ENCODE results near the gene TBC1D24.

The TBC1D24 gene

DNA sequence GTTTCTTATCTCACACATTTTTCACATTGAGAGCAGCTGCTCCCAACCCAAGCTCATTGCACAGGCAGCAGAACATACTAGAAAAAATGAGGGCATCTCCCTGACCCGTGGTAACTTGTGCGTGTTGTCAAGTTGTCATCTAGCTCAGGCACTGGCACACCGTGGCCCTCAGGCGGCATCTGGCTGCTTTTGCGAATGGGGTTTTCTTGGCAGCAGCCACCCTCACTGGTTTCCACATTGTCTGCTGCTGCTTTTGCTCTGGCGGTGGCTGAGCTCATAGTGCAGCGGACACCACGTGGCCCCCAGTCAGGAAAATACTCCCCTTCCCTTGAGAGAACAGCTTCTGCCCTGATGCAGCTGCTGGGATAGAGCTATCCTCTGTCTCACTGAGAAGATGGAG, 24.4 kb upstream of the TBC1D24 start:
- no peak for DNase-seq (ENCODE audit: low spot score)

DNA sequence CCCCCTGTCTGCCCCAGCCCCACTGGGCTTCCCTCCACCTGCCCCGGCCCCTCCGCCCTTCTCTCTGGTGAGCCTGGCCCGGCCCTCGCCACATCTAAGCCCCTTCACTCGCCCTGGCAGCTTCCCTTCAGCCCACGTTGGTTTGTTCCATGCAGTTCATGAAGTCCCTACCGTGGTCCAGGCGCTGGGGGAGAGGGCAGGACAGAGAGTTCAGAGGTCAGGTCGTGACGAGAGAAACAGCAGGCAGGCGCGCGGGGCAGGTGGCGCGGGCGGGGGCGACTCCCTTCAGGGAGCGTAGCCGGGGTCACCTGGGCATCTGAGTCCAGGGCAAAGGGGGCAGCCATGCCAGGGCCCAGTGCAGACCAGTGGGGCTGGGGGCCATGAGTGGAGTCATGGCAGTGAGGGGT, 23.9 kb upstream of the TBC1D24 start:
- no peak for DNase-seq (ENCODE audit: low spot score)

DNA sequence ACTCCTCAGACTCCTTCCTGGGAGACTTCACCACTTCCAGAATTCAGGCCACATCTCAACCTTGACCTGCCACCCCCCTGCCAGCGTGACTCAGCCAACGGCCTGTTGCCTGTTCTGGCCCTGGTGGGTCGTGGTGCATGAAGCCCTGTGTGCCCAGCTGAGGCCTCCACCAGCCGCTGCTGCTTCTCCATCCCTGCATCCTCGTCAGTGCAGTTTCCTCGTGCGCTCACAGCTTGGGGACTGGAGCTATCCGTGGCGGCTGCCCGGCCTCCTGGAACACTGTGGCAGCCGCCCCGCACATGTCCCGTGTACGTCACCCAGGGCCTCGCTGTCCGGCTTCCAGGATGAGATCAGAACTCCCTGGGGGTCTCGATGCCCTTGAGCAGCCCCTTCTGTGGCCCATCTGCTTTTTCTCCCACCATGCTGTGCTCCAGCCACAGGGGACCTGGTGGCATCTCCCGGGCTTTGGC, 23.0 kb upstream of the TBC1D24 start:
- no peak for DNase-seq (ENCODE audit: low spot score)

DNA sequence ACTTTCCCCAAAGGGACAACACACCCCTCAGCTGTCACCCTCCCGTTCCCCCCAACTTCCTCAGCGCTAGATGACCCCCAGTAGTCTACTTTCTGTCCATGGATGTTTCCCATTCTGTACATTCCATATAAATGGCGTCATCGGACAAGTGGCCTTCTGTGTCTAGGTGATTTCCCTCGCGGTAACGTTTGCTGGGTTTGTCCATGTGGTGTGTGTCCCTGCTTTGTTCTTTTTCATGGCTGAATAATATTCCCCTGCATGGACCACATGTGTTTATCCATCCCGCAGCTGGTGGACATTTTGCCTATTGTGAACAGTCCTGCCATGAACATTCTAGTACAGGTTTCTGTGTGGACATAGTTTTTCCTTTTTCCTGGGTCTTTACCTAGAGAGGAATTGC, 22.3 kb upstream of the TBC1D24 start:
- DNase-seq (ENCODE audit: low spot score) = no peak

DNA sequence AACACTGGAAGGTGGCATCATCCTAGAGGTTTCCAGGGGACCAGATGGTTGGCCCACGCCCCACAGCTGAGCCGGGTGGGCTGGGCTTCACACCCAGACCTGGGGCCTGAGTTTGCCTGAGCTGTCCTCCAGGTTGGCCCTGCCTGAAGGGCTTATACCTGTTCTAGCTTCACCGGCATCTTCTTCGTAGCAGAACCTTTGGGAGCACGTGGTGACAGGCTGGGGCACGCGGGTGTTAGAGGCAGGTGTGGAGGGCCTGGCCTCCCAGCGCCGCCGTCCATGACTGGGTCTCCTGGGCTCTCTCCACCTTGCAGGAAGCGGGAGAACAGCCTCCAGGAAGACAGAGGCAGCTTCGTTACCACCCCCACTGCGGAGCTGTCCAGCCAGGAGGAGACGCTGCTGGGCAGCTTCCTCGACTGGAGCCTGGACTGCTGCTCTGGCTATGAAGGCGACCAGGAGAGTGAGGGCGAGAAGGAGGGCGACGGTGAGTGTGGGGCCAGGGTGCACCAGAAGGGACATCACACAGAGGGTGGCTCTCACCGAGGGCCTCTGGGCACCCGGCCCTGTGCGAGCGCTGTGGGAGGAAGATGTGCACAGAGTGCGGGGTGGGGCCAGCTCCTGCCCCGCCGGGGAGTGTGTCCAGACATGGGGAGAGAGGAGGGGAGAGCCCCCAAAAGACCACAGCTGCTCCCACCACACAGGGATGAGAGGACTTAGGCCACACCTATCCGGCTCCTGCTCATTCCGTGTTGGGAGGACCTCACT, 19.7 kb upstream of the TBC1D24 start:
- no peak for DNase-seq (ENCODE audit: low spot score)

DNA sequence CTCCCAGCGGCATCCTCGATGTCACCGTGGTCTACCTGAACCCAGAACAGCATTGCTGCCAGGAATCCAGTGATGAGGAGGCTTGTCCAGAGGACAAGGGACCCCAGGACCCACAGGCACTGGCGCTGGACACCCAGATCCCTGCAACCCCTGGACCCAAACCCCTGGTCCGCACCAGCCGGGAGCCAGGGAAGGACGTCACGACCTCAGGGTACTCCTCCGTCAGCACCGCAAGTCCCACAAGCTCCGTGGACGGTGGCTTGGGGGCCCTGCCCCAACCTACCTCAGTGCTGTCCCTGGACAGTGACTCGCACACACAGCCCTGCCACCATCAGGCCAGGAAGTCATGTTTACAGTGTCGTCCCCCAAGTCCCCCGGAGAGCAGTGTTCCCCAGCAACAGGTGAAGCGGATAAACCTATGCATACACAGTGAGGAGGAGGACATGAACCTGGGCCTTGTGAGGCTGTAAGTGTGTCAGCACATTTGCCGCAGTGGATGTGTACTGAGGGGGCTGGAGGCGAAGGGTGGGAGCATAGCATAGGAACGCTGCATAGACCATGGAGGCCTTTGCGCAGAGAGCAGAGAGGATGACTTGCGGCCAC, 18.3 kb upstream of the TBC1D24 start:
- no peak for DNase-seq (ENCODE audit: low spot score)

DNA sequence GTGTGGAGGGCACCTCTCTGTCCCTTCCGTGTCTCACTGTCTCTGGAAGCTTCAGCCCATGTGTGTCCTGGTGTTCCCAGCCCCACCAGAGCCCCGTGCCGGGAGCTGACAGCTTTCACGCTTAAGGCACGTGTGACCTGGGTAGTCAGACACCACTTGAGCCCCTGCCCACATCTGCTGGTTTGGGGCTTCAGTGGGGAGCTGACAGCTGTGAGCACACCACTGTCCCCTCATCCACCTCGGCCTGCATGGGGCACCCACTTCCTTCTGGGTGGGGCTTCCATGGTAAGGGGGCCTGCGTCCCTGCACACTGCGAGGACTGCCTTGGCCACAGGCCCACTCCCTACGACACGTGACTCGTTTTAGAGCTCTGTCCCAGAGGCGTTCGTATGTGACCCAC, 17.7 kb upstream of the TBC1D24 start:
- no peak for DNase-seq (ENCODE audit: low spot score)

DNA sequence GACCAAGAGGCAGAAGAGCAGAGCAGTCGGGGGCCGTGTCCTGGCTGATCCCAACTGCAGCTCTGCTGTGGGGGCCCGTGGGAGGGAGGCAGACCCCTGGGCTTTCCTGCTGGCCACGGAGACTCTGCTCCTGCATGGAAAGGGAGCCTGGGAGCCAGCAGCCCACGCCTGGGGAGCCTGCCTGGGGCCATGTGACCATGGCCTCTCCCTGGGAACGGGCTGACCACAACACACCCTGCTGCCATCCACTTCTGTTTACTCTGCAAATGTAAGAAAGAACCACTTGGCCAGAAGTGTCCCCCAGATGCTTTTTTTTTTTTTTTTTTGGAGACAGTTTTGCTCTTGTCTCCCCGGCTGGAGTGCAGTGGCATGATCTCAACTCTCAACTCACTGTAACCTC, 17.0 kb upstream of the TBC1D24 start:
- no peak for DNase-seq (ENCODE audit: low spot score)

DNA sequence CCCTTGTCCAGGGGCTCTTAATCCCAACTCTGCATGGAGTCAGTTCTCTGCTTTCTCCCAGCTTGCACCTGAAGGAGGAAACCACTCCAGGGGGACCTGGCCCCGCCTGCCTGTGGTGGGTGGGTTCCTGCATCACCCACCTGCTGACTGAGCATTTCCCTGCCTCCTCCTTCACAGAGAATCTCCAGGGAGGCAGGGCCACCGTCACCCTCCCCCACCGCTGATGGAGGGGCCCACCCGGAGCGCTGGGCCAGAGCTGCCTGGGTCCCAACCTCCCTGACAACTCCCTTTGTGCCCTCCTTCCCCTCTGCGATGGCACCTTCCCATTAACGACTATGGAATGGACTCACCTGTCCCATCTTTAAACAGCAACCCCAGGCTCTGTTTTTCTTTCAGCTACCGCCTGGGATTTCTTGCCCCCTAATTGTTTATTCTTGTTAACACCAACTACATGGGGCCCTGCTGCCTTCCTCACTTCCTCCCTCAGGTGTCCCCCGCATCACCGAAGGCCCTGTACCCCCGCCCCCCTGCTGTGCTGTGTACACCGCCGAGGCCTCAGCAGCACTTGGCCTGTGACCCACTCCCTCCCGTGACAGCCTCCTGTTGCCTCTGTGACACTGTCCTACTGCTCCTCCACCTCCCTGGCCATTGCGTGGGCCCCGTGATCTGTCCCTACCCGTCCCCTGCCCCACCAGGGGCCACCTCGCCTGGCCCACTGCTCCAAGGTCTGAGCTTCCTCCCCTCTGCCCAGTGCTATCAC, 15.9 kb upstream of the TBC1D24 start:
- DNase-seq (ENCODE audit: low spot score) = no peak

DNA sequence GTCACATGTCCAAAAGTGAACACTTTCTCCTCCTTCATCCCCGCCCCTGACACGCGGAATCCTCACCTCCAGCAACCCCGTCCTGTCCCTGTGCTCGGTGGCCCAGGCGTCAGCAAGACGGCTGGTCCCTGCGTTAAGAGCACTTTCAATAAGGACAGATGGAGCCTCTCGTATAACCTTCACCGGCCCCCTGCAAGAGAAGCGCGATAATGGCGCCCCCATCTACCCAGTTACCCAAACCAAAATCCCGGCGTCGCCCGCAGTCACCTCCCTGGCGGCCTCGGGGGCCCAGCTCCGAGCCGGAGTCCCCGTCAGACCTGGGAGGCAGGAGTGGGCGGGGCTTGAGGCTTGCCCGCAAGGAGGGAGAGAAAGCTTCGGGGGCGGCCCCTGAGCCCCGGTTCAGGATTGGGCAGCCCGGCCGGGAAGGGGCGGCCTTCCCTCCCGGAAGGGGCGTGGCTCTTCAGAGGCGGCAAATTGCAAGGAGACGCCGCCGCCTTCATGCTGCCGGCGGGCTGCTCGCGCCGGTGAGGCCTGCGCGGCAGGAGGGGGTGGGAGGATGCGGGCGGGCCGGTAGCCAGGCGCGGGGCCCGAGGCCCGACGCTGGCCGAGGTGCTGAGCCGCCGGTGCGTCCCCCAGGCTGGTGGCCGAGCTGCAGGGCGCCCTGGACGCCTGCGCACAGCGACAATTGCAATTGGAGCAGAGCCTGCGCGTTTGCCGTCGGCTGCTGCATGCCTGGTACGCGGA, 15.1 kb upstream of the TBC1D24 start, which contains the start of gene TEDC2:
Gene TEDC2 (plus strand): TSS at position 463 of the 744 bp plus-strand sequence. CDS start 36 bp downstream, at position 499.
- peak; percentile 98 for DNase-seq (ENCODE audit: low spot score)

DNA sequence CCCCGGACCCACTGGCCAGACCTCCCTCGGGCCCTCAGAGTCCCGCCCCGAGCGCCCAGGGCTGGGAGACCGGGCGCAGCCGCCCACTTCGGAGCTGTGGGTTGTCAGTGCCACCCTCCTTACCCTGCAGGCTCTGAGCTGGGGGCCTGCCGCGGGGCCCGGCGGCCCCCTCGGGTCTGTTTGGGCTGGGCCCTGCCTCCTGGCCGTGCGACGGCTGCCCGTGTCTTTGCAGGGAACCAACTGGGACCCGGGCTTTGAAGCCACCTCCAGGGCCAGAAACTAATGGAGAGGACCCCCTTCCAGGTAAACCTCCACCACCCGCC, 14.6 kb upstream of the TBC1D24 start:
- no peak for DNase-seq (ENCODE audit: low spot score)

DNA sequence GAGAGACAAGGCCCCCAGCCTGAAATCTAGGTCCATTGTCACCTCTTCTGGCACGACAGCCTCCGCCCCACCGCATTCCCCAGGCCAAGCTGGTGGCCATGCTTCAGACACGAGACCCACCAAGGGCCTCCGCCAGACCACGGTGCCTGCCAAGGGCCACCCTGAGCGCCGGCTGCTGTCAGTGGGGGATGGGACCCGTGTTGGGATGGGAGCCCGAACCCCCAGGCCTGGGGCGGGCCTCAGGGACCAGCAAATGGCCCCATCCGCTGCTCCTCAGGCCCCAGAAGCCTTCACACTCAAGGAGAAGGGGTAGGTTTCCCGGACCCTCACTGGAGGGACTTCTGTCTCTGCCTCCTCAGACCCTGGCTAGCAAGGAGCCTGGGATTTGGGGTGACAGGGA, 14.0 kb upstream of the TBC1D24 start:
- DNase-seq (ENCODE audit: low spot score) = no peak

DNA sequence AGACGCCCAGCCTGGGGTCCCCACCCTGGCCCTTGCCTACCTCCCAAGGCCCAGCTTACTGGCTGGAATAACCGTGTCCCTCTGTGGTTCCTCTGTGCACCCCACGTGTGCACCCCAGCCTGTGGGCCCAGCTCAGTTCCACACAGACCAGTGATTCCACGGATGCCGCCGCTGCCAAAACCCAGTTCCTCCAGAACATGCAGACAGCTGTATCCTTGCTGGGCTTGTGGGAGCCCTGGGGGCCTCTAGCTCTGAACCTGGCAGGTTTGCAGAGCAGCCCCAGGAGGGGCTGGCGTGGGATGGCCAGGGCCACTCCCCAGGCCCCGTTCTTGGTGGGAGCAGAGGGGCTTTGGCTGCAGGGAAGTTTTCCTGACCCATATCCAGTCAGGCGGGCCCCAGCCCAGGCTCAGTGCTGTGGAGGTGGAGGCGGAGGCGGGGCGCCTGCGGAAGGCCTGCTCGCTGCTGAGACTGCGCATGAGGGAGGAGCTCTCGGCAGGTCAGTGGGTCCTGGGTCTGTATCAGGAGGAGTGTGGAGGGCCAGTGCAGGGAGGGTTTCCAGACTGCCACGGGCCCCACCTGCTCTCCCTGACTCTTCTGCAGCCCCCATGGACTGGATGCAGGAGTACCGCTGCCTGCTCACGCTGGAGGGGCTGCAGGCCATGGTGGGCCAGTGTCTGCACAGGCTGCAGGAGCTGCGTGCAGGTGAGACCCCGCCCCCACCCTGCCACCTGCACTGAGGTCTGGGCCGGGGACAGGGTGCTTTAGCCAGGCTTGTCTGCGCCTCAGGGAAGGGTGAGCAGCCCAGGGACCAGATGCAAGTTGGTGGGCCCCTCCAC, 12.7 kb upstream of the TBC1D24 start:
- no peak for DNase-seq (ENCODE audit: low spot score)

DNA sequence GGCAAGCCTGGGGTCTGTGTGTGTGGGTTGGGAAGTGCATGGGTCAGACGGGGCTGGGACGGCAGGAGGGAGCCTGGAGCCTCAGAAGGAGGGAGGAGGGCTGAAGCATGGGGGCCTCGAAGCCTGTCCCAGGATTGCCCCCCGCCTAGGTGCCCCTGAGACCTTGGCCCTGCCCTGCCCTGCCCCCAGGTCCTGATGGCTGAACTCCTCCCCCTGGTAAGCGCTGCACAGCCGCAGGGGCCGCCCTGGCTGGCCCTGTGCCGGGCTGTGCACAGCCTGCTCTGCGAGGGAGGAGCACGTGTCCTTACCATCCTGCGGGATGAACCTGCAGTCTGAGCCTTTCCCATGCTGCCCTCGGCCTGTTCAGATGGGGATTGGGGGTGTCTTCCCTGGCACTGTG, 10.6 kb upstream of the TBC1D24 start:
- DNase-seq (ENCODE audit: low spot score) = no peak

DNA sequence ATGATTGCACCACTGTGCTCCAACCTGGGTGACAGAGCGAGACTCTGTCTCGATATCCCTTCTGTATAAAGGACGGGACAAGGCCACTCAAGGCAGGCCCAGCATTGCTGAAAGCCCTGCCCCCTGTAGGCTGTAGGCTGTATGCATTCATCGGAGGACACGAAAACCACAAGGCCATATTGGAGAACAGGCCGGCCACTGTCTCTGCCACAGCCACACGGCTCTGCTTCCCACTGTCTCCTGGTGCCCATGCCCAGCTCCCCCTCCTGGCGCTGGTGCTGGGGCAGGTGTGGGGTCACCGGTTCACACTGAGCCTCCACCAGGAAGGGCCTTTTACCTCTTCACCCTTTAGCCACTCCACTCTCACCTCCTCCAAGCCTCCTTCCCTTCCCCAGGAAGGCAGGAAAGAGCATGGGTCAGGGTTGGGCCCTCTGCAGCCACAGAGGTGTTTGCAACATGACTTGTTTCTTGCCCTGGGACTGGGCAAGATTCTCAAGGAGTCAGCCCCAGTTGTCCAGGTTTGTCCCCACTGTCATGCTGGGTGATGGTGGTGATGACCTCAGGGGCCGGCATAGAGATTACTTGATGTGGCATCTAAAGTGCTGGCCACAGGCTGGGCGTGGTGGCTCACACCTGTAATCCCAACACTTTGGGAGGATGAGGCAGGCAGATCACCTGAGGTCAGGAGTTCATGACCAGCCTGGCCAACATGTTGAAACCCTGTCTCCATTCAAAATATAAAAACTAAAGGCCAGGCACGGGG, 9.1 kb upstream of the TBC1D24 start:
- DNase-seq (ENCODE audit: low spot score) = no peak

DNA sequence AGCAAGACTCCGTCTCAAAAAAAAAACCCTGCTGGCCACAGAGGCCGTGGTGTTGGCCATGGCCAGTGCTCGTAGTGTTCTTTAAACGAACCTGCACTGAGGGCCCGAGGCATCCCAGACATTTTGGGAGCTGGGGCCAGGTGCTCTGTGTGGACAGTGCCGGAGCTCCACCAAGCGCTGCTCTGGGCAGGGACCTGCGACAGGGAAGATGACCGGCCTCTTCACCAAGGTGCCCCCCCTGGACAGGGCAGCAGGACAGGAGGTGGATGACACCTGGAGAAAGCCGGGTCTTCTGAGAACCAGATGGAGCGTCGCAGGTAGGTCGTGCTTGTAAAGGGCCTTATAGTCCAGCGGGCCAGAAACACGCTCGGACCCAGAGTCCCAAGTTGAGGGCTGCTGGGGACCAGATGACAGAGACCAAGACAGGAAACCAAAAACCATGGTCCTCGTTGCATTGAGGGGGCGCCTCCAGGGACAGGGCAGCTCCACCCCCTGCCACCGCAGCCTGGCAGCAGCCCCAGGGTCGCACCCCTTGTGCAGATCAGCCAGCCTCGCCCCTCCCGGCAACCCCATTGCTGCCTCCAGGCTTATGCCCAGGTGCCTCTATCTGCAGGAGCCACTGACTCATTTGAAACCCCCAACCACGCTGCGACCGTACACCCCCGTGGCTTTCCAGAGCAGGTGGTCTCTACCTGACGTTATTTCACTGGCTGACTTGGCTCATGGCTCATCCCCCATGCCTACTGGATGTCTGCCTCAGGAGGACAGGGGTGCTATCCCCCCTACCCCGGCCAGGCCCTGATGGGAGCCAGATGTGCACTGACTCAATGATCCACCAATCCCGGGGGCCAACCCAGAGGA, 8.0 kb upstream of the TBC1D24 start:
- DNase-seq (ENCODE audit: low spot score) = no peak

DNA sequence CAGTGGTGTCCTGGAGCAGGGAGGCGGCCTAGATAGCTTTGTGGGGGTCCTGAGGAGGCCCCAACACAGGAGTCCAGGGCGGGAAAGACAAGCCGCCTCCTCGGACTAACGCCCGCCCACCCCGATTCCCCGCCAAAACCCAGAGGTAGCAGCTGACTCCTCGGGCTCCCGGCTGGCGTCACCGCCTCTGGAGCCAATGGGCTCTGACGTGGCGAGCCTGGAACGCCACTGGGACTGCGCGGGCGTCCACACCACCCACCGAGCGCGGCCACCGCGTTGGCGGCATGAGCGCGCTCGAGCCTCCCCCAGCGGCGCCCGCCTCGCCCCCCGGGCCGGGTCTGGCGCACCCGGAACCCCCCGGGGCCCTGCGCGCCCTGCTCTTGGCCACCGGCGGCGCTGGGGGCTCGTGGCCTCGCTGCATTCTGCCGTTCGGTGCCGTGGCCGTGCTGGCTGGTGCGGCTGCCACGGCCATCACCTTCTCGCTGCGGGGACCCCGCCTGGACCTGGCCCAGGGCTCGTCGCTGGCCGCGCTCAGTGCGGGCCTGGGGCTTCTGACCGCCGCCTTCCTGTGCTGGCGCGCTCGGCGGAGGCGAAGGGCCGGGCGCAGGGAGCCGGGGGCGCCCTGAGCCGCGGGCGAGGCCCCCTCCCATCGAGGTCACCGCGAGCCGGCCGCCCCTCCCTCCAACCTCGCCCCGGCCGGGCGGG, 7.2 kb upstream of the TBC1D24 start:
- DNase-seq (ENCODE audit: low spot score) = peak; percentile 79

DNA sequence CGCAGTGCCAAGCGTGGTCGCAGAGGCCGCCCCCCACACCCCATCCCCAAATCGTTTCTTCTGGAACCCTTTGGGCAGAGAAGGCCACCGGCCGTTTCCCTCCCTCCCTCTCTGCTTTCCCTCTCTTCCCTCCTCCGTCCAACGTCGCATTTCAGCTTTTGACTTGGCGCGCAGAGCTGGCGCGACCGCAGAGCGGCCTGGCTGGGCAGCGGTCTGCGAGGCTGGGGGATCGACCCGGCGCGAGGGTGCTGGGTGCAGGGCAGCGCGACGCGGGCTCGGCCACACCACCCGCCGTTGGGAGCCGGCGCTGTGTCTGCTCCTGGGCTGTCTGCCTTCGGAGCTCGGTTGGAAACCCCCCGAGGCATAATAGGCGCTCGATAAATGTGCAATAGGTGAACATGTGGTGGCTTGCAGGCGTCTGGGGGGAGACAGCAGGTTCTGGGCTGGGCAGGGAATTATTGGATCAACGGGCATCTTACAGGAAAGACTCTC, 6.6 kb upstream of the TBC1D24 start:
- DNase-seq (ENCODE audit: low spot score) = peak; percentile 67

Measured in ecto neural progenitor cell (in vitro differentiated cells).